NCI-H2171 treated with DMSO at 0.1 percent for 48 hours (cell line): ENCODE results near the gene TMEM98.
"Not testable (repeated sequence)": the region's sequence is repeated elsewhere in the genome, so short reads cannot be mapped to it uniquely, and the experiment has no call there.

Experiments
- DNase-seq: peaks from one replicate; lab custom pipeline; 2025; lab: John Stamatoyannopoulos, UW

The TMEM98 gene

GRCh38 chr17:32980230-32980629 is 52.3 kb downstream of the TMEM98 start:
- DNase-seq, result no peak

- DNase-seq, result not testable (repeated sequence)
Observed at GRCh38 chr17:32981611-32982010, 53.7 kb downstream of the TMEM98 start.

DNA sequence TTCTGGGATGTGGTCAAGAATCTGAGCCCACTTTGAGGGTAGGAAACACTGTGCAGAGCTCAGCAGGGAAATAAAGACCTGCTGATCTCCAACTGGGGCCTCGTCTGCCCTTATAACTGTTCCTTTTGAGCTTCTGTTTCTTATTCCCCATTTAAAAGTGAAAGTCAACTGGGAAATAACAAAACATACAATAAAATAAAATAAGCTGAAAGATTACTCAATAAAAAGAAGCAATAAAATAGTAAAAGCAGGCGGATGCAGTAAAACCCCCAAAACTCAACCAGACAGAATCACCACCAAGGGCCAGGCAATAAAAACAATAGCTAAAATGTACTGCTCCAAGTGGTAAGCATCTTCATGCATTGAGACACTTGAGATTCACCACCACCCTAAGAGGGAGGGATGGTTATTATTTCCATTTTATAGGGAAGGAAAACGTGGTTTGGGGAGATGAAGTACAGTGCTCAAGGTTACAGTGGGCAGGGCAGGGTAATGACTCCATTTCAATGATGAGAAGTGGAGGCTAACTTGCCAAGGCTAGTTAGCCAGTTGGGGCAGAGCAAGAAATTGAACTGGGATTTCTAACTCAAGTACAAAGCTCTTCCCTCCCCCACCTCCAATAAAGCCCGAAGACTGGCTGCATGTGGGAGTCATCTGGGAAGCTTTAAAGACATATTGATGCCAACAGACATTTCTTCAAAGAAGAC is 57.2 kb downstream of the TMEM98 start:
- no peak for DNase-seq

GRCh38 chr17:32987453-32987805 is 59.5 kb downstream of the TMEM98 start:
- DNase-seq, result not testable (repeated sequence)

DNA sequence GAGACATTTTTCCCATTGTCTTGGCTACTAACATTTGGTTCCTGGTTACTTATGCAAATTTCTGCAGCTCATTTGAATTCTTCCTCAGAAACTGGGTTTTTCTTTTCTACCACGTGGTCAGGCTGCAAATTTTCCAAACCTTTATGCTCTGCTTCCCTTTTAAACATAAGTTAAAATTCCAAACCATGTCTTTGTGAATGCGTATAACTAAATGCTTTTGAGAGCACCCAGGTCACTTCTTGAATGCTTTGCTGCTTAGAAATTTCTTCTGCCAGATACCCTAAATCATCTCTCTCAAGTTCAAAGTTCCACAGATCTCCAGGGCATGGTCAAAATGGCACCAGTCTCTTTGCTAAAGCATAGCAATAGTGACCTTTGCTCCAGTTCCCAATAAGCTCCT is 59.9 kb downstream of the TMEM98 start:
- DNase-seq, result not testable (repeated sequence)

- DNase-seq, result no peak
Observed at GRCh38 chr17:32988481-32989101, 60.6 kb downstream of the TMEM98 start.

- DNase-seq, result no peak
Observed at GRCh38 chr17:32992321-32993033, 64.5 kb downstream of the TMEM98 start.

GRCh38 chr17:32993977-32994376 is 66.0 kb downstream of the TMEM98 start:
- DNase-seq, result no peak
